ENCODE measurements around the gene MACROD2.

DNA sequence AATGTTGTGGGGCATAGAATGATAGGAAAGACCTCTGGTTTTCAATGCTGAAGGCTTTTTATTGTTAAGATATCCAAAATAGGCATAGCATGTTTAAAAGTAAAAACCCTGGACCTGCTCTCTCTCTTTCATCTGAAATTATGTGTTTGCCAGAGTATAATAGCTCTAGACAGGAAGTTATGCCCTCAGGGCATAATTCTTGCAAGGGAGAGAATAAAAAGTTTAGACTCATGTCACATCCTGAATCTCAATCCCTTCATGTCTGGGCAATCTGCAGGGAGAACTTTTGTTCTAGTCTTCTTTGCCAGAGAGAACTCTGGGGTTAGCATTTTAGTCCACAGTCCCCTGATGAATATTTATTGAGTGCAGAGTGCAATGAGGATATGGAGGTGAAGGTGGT, 639.3 kb downstream of the MACROD2 start:
- TF ChIP-seq, protein P1, sequence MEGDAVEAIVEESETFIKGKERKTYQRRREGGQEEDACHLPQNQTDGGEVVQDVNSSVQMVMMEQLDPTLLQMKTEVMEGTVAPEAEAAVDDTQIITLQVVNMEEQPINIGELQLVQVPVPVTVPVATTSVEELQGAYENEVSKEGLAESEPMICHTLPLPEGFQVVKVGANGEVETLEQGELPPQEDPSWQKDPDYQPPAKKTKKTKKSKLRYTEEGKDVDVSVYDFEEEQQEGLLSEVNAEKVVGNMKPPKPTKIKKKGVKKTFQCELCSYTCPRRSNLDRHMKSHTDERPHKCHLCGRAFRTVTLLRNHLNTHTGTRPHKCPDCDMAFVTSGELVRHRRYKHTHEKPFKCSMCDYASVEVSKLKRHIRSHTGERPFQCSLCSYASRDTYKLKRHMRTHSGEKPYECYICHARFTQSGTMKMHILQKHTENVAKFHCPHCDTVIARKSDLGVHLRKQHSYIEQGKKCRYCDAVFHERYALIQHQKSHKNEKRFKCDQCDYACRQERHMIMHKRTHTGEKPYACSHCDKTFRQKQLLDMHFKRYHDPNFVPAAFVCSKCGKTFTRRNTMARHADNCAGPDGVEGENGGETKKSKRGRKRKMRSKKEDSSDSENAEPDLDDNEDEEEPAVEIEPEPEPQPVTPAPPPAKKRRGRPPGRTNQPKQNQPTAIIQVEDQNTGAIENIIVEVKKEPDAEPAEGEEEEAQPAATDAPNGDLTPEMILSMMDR (conservative IDR thresholded peaks at IDR 0.05 in 1 of 2, IDR thresholded peaks at IDR 0.05 in 1 of 2; ENCODE audit: extremely low read depth in 1 of 2, insufficient read depth in 1 of 2, low read depth in 1 of 2, low read length in 2 of 2) = no peak
- no peak for TF ChIP-seq EZH2 (IDR thresholded peaks at IDR 0.05; ENCODE audit: borderline replicate concordance, low read length)

All from mammary epithelial cell (primary cell).